KOPT-K1 (cell line): ENCODE measurements around the gene CABLES2.

Experiments used
- H3K27ac ChIP-seq: fragments of 200-600 bp; sonication (generic); 2 replicates; pipeline ENCODE4 v1.5.1; 2016; ENCODE audit warnings: antibody characterized with exemption, mild to moderate bottlenecking, low read depth, low read length; ENCODE audit not compliant: poor library complexity, severe bottlenecking
- H3K36me3 ChIP-seq: fragments of 200-600 bp; sonication (generic); 2 replicates; pipeline ENCODE4 v1.5.1; 2017; ENCODE audit warnings: antibody characterized with exemption, mild to moderate bottlenecking, low read length, moderate library complexity; ENCODE audit not compliant: insufficient read depth
- H3K9me3 ChIP-seq: fragments of 200-600 bp; sonication (generic); 2 replicates; pipeline ENCODE4 v1.5.1; 2017; ENCODE audit warnings: antibody characterized with exemption, low read length, mild to moderate bottlenecking; ENCODE audit not compliant: insufficient read depth, poor library complexity, severe bottlenecking

The CABLES2 gene

GRCh38 chr20:62445553-62446340 is 38.7 kb upstream of the CABLES2 start:
- Histone ChIP-seq H3K36me3 (no peaks in the 10 kb centered on the region), H3K27ac (no peak overlapping the region), H3K9me3 (no peaks in the 10 kb centered on the region)

- Histone ChIP-seq H3K9me3 (no peaks in the 10 kb centered on the region), H3K36me3 (no peaks in the 10 kb centered on the region), H3K27ac (no peak overlapping the region)
These were observed 37.2 kb upstream of the CABLES2 start for GRCh38 chr20:62444286-62444685.

- Histone ChIP-seq H3K36me3 (no peaks in the 10 kb centered on the region), H3K27ac (no peak overlapping the region)
These were observed 35.0 kb upstream of the CABLES2 start for GRCh38 chr20:62441987-62442539.

GRCh38 chr20:62439218-62439617 is 32.1 kb upstream of the CABLES2 start:
- Histone ChIP-seq H3K9me3 (no peaks in the 10 kb centered on the region), H3K27ac (no peak overlapping the region), H3K36me3 (no peaks in the 10 kb centered on the region)

More at GRCh38 chr20:62441987-62442539, 35.0 kb upstream of the CABLES2 start:
- H3K9me3 ChIP-seq: no peaks in the 10 kb centered on the region

GRCh38 chr20:62437927-62438326 is 30.8 kb upstream of the CABLES2 start:
- Histone ChIP-seq H3K27ac (no peak overlapping the region), H3K9me3 (no peaks in the 10 kb centered on the region), H3K36me3 (no peaks in the 10 kb centered on the region)

- Histone ChIP-seq H3K27ac (no peak overlapping the region), H3K9me3 (no peaks in the 10 kb centered on the region), H3K36me3 (no peaks in the 10 kb centered on the region)
These were observed 30.4 kb upstream of the CABLES2 start for GRCh38 chr20:62437496-62437895.

GRCh38 chr20:62436692-62437091 is 29.6 kb upstream of the CABLES2 start:
- Histone ChIP-seq H3K9me3 (no peaks in the 10 kb centered on the region), H3K36me3 (no peaks in the 10 kb centered on the region), H3K27ac (no peak overlapping the region)

- Histone ChIP-seq H3K36me3 (no peaks in the 10 kb centered on the region), H3K9me3 (no peaks in the 10 kb centered on the region), H3K27ac (no peak overlapping the region)
These were observed 26.8 kb upstream of the CABLES2 start for GRCh38 chr20:62433658-62434497.

GRCh38 chr20:62430866-62431447 is 23.9 kb upstream of the CABLES2 start:
- Histone ChIP-seq H3K27ac (no peak overlapping the region), H3K9me3 (no peaks in the 10 kb centered on the region), H3K36me3 (no peaks in the 10 kb centered on the region)

GRCh38 chr20:62430311-62430853 is 23.3 kb upstream of the CABLES2 start:
- H3K27ac ChIP-seq: no peak overlapping the region
- no peaks in the 10 kb centered on the region for H3K36me3 ChIP-seq
- no peaks in the 10 kb centered on the region for H3K9me3 ChIP-seq

GRCh38 chr20:62429455-62430310 is 22.6 kb upstream of the CABLES2 start:
- Histone ChIP-seq H3K27ac (no peak overlapping the region), H3K36me3 (no peaks in the 10 kb centered on the region), H3K9me3 (no peaks in the 10 kb centered on the region)

- Histone ChIP-seq H3K36me3 (no peaks in the 10 kb centered on the region), H3K27ac (no peak overlapping the region), H3K9me3 (no peaks in the 10 kb centered on the region)
These were observed 21.6 kb upstream of the CABLES2 start for GRCh38 chr20:62428396-62429295.

GRCh38 chr20:62428002-62428372 is 20.9 kb upstream of the CABLES2 start:
- Histone ChIP-seq H3K27ac (no peak overlapping the region), H3K36me3 (no peaks in the 10 kb centered on the region), H3K9me3 (no peaks in the 10 kb centered on the region)
